NK-92 (cell line): ENCODE data around the gene NHLRC3.
"Not testable (repeated sequence)": the region's sequence is repeated elsewhere in the genome, so short reads cannot be mapped to it uniquely, and the experiment has no call there.

Experiments
- DNase-seq: peaks from one replicate; lab custom pipeline; 2025; ENCODE audit not compliant: unreplicated experiment; lab: John Stamatoyannopoulos, UW

The NHLRC3 gene, protein sequence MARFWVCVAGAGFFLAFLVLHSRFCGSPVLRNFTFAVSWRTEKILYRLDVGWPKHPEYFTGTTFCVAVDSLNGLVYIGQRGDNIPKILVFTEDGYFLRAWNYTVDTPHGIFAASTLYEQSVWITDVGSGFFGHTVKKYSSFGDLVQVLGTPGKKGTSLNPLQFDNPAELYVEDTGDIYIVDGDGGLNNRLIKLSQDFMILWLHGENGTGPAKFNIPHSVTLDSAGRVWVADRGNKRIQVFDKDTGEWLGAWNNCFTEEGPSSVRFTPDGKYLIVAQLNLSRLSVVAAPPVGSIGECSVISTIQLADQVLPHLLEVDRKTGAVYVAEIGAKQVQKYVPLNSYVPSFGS

DNA sequence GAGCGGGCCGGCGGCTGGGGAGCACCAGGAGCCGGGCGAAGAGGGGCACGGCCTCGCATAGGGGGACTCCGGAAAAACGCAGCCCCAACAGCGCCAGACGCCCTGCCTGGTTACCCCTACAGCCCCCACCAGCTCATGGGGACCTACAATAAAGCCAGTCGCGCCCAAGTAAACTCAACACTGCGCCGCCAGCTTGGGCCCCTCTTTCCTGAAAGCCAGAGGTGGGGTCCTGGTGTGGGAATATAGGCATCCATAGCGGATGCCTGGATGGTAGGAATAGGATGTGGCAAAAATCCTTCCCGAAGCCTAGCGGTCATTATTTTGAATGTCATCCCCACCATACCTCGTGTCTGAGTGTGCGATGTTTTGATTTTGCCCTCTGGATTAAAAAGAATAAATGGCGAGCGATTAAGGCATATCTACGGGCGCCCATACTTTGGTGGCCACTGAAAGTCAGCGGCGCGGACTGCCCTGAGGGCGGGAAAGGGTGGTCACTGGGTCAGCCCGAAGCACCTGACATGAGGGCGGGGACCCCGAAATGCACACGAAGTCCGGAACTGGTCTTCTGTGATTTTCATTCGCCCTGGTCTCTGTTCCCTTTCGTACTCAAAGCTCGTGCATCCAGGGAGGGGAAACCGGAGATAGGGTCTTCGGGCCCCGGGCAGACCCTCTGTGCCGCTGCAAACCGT, at the start of gene NHLRC3, which contains the start of gene PROSER1:
TSS of gene NHLRC3 (plus strand) at position 577 of the 689 bp plus-strand sequence. CDS start 184 bp downstream, outside the sequence.
TSS of gene PROSER1 (minus strand) at position 210 of the 689 bp plus-strand sequence. CDS start 847 bp downstream, outside the sequence.
- DNase-seq: peak; percentile 36

DNA sequence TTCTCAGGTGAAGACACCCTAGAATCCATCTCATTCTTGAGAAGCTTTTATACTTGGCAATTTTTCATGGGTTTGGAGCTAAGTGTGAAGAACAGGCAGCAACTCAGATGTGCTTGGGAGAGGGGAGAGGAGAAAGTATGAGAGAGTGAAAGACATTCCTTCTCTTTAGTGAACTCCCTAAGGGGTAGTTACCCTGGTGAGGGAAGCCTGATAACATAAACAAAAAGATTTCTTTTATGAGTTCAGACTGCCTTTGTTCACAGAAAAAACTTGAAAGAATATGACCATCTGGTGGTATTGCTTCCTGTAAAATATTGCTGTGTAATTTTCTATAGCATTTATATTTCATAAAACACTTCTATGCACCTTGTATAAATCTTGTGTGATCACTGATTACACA, 47.6 kb upstream of the NHLRC3 start, which contains the start of gene STOML3:
TSS of gene STOML3 (minus strand) at position 139 of the 400 bp plus-strand sequence. CDS start at position 29, 110 bp downstream.
- DNase-seq: no peak

- no peak for DNase-seq
These were observed 44.9 kb upstream of the NHLRC3 start for GRCh38 chr13:38993381-38993780.

GRCh38 chr13:38998739-38999138, 39.5 kb upstream of the NHLRC3 start:
- DNase-seq: no peak

DNA sequence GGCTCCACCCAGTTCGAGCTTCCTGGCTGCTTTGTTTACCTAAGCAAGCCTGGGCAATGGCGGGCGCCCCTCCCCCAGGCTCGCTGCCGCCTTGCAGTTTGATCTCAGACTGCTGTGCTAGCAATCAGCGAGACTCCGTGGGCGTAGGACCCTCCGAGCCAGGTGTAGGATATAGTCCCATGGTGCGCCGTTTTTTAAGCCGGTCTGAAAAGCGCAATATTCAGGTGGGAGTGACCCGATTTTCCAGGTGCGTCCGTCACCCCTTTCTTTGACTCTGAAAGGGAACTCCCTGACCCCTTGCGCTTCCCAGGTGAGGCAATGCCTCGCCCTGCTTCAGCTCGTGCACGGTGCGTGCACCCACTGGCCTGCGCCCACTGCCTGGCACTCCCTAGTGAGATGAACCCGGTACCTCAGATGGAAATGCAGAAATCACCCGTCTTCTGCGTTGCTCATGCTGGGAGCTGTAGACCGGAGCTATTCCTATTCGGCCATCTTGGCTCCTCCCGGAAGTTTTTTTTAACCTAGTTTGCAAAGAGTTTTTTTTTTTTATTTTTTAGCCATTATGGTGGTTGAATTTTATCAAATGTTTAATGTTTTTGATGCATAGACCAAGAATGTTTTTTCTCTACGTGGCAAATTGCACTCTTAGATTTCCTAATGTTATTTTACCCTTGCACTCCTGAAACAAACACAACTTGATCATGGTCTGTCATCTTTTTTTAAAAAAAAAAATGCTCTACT, 31.7 kb upstream of the NHLRC3 start:
- DNase-seq: not testable (repeated sequence)

GRCh38 chr13:39012608-39013007, 25.6 kb upstream of the NHLRC3 start:
- DNase-seq: no peak

GRCh38 chr13:39013462-39013861, 24.8 kb upstream of the NHLRC3 start:
- no peak for DNase-seq

GRCh38 chr13:39016087-39016486, 22.2 kb upstream of the NHLRC3 start:
- DNase-seq: no peak

GRCh38 chr13:39016787-39017186, 21.5 kb upstream of the NHLRC3 start:
- DNase-seq: no peak

DNA sequence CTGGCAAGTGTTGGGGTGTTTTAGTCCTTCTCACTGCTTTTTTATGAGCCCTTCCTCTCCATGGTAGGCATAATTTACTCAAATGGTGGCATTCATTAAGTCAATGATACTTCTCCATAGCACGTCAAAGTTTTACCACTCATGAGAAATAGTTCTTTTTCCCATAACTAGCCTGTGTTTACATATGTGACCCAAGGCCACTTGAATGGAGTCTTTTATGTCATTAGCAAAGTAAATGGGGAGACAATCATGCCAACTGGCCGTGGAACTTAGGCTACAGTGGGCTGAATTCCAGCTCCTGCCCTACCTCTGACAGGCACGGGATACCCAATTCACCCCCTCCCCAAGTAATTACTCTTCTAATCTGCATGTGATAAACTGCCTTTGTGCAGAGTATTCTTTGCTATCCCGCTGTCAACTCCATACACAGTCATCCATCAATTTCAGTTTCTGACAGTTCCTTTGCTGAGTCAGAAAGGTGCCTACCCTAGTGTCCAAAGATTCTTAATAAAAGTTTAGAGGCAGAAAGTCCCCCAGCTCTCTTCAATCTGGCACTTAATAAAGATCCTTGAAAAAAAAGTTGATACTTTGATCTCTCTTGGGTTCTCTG, 17.3 kb upstream of the NHLRC3 start:
- no peak for DNase-seq

DNA sequence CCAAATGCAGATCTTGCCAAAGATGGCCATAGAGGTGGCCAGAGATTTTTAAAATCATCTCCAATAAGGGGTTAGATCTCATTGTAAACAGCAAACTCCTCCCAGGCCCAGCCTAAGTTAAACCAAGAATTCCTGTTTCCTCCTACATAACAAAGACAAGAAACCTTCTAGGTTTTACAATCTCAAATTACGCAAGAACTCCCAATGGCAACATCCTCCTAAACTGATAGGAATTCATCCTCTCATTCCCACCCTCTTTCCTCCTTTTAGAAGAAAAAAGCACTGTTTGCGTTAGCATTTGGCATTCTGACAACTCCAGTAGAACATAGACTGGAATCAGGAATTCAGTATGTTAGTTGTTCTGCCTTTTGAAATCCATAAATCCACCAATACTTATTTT, 14.9 kb upstream of the NHLRC3 start:
- no peak for DNase-seq

DNA sequence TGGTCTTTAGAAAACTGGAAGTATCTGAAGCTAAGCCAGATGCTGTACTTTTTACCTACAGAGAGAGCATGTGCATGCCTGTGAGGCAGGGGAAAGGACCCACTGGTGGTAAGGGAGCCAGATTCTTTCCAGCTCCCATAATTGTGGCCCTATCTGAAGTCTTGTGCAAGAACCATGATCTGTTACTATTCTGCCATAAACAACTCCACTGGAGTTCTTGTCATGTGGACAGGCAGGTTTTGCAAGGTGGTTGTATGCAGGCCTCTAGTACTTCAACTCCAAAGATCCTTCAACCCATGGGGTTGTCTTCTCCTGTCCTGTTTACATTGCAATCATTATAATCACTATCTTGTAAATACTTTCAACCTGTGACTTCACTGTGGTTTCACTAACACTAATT, 14.5 kb upstream of the NHLRC3 start:
- DNase-seq: no peak

- no peak for DNase-seq
These were observed 12.8 kb upstream of the NHLRC3 start for GRCh38 chr13:39025433-39025839.

DNA sequence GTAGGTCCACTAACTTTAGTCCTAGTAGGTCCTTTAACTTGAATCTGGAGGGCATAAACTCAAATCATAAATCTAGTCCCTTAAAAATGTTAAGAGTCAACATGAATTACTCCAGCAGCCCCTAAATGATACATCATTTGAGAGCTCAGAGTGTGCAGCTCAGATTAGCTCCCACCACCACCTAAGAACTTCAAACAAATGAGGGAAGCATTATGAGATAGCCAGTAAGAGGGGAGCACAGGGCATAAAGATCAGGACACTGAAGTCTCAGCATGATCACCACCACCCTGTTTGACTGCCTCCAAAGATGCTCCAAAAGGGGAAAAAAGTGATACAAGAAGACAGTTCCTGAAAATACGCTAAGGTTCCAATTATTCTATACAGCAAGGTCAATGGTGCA, 6.1 kb upstream of the NHLRC3 start:
- DNase-seq: no peak

DNA sequence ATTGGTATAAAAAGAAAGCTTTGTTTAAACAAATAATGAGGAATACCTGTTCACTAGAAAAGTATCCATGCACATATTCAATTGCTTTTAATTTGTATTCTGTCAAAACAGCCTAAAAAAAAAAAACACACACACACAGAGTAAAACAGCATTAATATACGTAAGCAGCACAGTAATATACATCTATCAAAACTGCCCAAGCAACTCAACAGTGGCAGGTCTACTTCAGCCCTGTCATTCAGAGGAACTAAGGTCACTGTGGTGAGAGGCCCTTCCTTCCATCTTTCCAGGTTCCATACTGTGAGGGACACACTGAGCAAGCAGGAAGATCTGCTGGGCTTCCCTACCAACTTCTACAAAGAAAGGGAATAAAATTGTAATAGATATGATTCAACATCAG, 4.2 kb upstream of the NHLRC3 start:
- DNase-seq: no peak

DNA sequence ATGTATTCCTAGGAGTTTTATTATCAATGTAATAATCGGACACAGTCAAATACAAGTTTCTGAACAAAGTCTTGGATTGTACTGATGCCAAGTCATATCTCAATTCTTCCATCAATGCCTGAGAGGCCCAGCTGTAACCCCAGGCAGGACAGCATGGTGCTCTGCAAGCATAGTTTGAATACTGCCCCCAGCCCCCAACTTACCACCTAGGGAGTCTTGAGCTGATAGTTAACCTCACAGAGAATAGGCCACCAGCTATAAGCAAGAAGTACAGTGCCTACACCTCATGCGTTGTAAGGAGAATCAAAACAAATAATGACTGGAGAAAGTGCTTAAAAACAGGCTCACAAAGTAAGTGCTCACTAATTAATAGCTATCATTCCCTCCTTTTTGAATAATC, 3.1 kb upstream of the NHLRC3 start:
- DNase-seq: no peak

- no peak for DNase-seq
These were observed 2.5 kb upstream of the NHLRC3 start for GRCh38 chr13:39035799-39036198.

DNA sequence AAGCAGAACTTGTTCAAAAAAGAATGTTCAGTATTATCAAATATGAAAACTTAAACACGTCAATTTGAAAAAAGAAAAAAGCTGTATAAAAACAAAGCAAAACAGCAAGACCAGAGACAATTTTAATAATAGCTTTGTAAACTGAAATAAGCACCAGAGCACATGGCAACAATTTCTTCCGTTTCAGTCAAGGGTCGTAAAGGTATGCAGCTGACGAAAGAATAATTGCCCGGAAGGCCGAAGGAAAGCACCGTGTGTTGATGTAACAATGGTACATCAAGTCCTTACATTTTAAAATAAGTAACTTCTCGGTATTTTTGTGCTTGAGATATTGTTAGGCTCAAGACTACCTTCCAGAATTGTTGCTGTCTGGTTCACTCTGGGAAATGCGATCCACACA, 2.0 kb upstream of the NHLRC3 start:
- DNase-seq: no peak

DNA sequence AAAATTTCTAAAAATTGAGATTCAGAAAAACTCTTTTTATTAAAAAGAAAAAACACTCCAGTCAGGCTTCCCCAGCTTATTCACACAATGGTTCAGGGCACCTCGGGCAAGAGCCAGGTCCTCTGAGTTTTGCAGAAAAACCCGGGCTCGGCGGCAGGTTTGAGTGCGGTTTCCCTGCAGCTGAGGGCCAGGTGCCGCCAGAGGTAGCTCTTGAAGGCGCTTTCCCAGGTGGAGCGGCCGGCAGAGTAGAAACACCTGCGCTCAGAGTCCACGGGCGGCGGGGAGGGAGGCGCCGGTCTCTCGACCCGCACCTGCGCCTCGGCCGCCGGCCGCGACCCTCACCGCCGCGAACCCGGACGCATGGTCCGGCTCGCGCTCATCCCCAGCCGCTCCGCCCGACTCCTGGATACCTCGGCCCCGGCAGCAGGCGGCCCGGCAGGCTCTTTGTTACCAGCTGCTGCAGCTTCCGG, 811 bp upstream of the NHLRC3 start:
- no peak for DNase-seq

GRCh38 chr13:39038569-39039030, 344 bp downstream of the NHLRC3 start:
- DNase-seq: no peak

- DNase-seq: no peak
These were observed 785 bp downstream of the NHLRC3 start for GRCh38 chr13:39039041-39039440.
